Prostate gland (tissue), 2 donors: ENCODE data around the gene TMEM81. TPM values are rescaled to one million over a fixed set of nuclear protein-coding genes. Genes with fewer than 3 reads are reported as not detected.

ENCODE experiments used
- DNase-seq: peaks from one replicate; pipeline ENCODE4 v3.0.0-alpha.2; 2019; ENCODE audit warnings: low spot score
- H3K27ac ChIP-seq, 2 donors: fragments of 200-600 bp; sonication (generic); 2 replicates each; pipeline ENCODE4 v1.5.1; 2017 to 2019
- H3K27me3 ChIP-seq: fragments of 200-600 bp; sonication (generic); replicated peaks from 2 replicates; pipeline ENCODE4 v1.5.1; 2019; ENCODE audit not compliant: insufficient read depth
- H3K36me3 ChIP-seq, 2 donors: fragments of 200-600 bp; sonication (generic); 1 replicate in 1 of 2; 2 replicates in 1 of 2; pipeline versions ENCODE4 v1.5.1 to v1.8.1; 2017 to 2019
- H3K4me1 ChIP-seq: fragments of 200-600 bp; sonication (generic); replicated peaks from 2 replicates; pipeline ENCODE4 v1.5.1; 2019
- H3K4me3 ChIP-seq, 2 donors: fragments of 200-600 bp; sonication (generic); 2 replicates each; pipeline ENCODE4 v1.5.1; 2017 to 2019
- H3K9me3 ChIP-seq: fragments of 200-600 bp; sonication (generic); 2 replicates; pipeline ENCODE4 v1.5.1; 2017
- POLR2A ChIP-seq: fragments of 450-650 bp; IDR thresholded peaks from one replicate; pipeline ENCODE4 v1.6.1; 2016; ENCODE audit warnings: antibody characterized with exemption, mild to moderate bottlenecking
- POLR2AphosphoS5 ChIP-seq: sonication (generic); formaldehyde crosslinking; IDR thresholded peaks from one replicate; pipeline ENCODE4 v1.6.1; 2017; ENCODE audit warnings: antibody characterized with exemption
- WGBS: methylation state at CpG from one replicate; pipeline ENCODE4 v1.1.5; 2018; 5-methylcytosine and 5-hydroxymethylcytosine counted together
- intact Hi-C: fragments of 100-400 bp; cut with DNase I; formaldehyde crosslinking; loops from one replicate; pipeline ENCODE4 v1.14.2; 2022
- total RNA-seq, 2 donors: library from RNA; depleted of rRNA; stranded (reverse); fragments of >200 nt; gene quantifications; one replicate each; pipeline ENCODE4 v1.1.0, GENCODE V29; 2016
- TF ChIP-seq, protein P1 (sequence below), 4 experiments: fragments of 200-600 bp in 2 of 4; fragments of 450-650 bp in 2 of 4; sonication (generic) in 2 of 4; IDR thresholded peaks; 1 replicate in 3 of 4; 2 replicates in 1 of 4; pipeline ENCODE4 v1.5.1; 2016 to 2019; ENCODE audit warnings: antibody characterized with exemption in 4 of 4, mild to moderate bottlenecking in 2 of 4, moderate library complexity in 2 of 4

Gene TMEM81
- total RNA-seq, 2 donors from 2014 or later: 0.73 to 2.2 TPM

DNA sequence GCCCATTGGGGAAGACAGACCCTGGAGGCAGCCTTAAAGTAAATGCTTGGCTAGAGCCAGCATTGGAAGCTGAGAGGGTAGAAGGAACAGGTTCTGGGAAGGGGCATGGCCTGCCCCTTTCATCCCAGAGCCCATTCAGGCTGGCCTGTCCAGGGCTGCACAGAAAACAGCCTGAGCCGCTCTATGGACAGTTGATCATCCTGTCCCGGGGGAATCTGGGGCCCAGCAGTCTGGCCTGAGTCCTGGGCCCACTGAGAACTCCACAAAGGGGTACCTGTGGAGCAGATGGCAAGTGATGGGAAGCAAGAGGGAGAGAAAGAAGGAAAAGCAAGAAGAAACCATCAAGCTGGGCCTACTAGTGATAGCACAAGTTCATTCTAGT is 13.2 kb downstream of the TMEM81 start:
- H3K27ac ChIP-seq: no peak overlapping the region
- no peak overlapping the region for H3K4me3 ChIP-seq
- WGBS: 95% methylated on average over 2 of the region's 2 CpGs
- no peaks in the 10 kb centered on the region for H3K4me1 ChIP-seq
- no peak for DNase-seq
- no peaks in the 10 kb centered on the region for H3K36me3 ChIP-seq
- intact Hi-C loops: no loop called here
- no peaks in the 10 kb centered on the region for H3K27me3 ChIP-seq
- TF ChIP-seq, protein P1, sequence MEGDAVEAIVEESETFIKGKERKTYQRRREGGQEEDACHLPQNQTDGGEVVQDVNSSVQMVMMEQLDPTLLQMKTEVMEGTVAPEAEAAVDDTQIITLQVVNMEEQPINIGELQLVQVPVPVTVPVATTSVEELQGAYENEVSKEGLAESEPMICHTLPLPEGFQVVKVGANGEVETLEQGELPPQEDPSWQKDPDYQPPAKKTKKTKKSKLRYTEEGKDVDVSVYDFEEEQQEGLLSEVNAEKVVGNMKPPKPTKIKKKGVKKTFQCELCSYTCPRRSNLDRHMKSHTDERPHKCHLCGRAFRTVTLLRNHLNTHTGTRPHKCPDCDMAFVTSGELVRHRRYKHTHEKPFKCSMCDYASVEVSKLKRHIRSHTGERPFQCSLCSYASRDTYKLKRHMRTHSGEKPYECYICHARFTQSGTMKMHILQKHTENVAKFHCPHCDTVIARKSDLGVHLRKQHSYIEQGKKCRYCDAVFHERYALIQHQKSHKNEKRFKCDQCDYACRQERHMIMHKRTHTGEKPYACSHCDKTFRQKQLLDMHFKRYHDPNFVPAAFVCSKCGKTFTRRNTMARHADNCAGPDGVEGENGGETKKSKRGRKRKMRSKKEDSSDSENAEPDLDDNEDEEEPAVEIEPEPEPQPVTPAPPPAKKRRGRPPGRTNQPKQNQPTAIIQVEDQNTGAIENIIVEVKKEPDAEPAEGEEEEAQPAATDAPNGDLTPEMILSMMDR (IDR thresholded peaks at IDR 0.05): no peak
- no peak for TF ChIP-seq POLR2A
- TF ChIP-seq POLR2AphosphoS5: no peak
- no peaks in the 10 kb centered on the region for H3K9me3 ChIP-seq

DNA sequence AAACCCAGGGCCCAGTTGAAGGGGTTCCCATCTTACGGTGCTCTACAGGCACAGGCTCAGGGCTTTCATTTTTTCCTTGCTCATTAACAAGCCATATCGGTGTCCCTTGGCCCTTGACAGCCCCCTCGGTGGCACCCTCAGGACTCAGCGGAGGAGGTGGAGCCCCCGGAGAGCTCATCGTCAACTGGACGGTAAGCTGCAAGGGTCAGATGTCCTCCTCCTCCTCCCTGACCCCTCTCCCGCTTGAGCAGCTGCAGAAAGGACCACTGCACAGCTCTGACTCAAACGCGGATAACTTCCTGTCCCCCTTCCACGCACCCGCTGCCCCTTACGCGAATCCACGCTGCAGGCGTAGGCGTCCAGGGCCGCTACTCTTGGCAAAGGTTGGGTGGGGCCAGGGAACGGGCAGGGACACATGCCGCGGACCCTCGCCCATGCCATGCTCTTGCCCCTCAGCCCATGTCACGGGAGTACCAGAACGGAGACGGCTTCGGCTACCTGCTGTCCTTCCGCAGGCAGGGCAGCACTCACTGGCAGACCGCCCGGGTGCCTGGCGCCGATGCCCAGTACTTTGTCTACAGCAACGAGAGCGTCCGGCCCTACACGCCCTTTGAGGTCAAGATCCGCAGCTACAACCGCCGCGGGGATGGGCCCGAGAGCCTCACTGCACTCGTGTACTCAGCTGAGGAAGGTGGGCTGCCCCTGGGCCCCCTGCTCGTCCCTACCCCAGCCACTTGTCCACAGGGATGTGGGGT is 14.7 kb downstream of the TMEM81 start:
- TF ChIP-seq POLR2AphosphoS5 (no peak), POLR2A (no peak)
- TF ChIP-seq, protein P1 (IDR thresholded peaks at IDR 0.05): no peak
- Histone ChIP-seq H3K9me3 (no peaks in the 10 kb centered on the region), H3K27me3 (no peaks in the 10 kb centered on the region), H3K4me3 (no peak overlapping the region), H3K27ac (no peak overlapping the region), H3K36me3 (no peaks in the 10 kb centered on the region), H3K4me1 (no peaks in the 10 kb centered on the region)
- DNase-seq: no peak
- 86% methylated on average over 42 of the region's 42 CpGs for WGBS
- intact Hi-C loops: loop anchor here (10.0 kb wide), 1 partner anchor 265 kb away; no protein-coding TSS in a partner anchor

DNA sequence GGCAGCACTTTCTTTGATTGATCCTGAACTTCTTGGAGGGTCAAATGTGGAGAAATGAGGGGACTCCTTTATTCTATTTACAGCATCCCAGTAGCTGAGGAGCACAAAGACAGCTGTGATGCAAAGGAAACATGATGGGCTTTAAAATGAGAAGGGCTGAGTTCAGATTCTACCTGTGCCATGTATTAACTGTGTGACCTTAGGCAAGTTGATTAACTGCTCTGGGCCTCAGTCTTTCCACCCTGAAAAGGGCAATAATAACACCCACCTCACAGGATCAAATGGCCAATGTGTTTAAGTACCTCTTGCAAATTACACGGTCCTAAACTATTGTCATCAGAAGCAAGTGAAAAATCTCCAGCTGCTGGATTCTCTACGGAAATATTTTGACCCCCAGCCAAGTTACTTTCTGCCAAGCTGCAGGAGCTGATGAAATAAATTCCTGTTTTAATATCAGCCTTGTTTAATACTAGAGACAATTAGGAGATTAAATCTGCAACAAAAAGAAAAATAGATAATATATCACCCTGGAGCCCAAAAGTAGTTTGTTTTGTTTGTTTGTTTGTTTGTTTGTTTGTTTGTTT is 15.7 kb downstream of the TMEM81 start:
- no peak overlapping the region for H3K4me3 ChIP-seq
- 8% methylated on average over 2 of the region's 2 CpGs for WGBS
- no peaks in the 10 kb centered on the region for H3K36me3 ChIP-seq
- DNase-seq: no peak
- no peak overlapping the region for H3K27ac ChIP-seq
- intact Hi-C loops: loop anchor here (10.0 kb wide), 1 partner anchor 264 kb away; no protein-coding TSS in a partner anchor
- no peaks in the 10 kb centered on the region for H3K27me3 ChIP-seq
- no peaks in the 10 kb centered on the region for H3K9me3 ChIP-seq
- H3K4me1 ChIP-seq: no peaks in the 10 kb centered on the region
- TF ChIP-seq POLR2AphosphoS5 (no peak), POLR2A (no peak)
- TF ChIP-seq, protein P1 (IDR thresholded peaks at IDR 0.05): no peak

DNA sequence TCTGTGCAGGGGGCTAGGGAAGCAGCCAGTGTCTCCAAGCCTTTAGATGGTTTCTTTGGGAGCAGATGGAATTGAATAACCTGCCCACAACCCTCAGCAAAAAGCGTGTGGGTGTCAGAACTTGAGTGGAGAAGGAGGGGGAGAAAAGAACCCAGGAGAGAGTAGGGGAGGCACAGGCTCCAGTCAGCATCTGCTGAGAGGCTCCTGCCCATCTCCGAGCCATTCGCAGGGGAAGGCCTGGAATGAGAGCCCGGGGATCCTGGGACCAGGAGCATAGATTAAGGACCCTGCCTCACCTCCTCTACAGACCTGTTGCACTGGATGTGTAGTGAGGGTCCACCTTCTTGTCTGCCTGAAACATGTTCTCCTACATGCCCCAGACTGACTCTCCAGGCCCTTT is 16.3 kb downstream of the TMEM81 start:
- Histone ChIP-seq H3K27ac (no peak overlapping the region), H3K4me3 (no peak overlapping the region), H3K36me3 (no peaks in the 10 kb centered on the region), H3K9me3 (no peaks in the 10 kb centered on the region), H3K27me3 (no peaks in the 10 kb centered on the region), H3K4me1 (no peaks in the 10 kb centered on the region)
- TF ChIP-seq, protein P1 (IDR thresholded peaks at IDR 0.05): no peak
- TF ChIP-seq POLR2A (no peak), POLR2AphosphoS5 (no peak)
- 90% methylated on average over 4 of the region's 4 CpGs for WGBS
- intact Hi-C loops: loop anchor here (10.0 kb wide), 1 partner anchor 263 kb away; no protein-coding TSS in a partner anchor
- no peak for DNase-seq
